NCI-H1694 (cell line): ENCODE data around the gene AMIGO1.

Experiments
- DNase-seq: peaks from one replicate; lab custom pipeline; 2025; lab: John Stamatoyannopoulos, UW

AMIGO1 gene

GRCh38 chr1:109502364-109502851 lies 7.1 kb downstream of the AMIGO1 start:
- no peak for DNase-seq

GRCh38 chr1:109501644-109502363 lies 7.7 kb downstream of the AMIGO1 start:
- no peak for DNase-seq

DNA sequence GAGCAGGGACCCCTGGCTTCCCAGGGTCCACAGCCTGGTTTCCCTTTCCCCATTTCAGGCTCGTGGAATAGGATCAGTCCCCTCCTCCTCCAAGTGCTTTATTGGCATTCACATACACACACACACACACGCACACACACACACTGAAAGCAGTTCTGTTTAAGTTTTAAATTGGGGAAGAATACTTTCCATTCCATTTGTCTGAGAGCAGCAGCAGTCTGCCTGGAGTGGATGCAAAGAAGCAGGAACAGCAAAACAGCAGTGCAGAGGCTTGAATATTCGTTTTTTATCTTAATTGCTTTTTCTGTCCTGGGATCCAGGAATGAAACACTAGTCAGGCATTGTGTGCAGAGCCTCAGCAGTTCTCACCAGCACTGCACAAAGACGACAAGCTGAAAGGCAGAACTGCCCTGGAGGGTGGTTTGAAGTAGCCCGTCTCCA lies 8.6 kb downstream of the AMIGO1 start:
- no peak for DNase-seq

- DNase-seq = peak; percentile 68
These were observed 9.6 kb downstream of the AMIGO1 start for GRCh38 chr1:109499661-109500536.

DNA sequence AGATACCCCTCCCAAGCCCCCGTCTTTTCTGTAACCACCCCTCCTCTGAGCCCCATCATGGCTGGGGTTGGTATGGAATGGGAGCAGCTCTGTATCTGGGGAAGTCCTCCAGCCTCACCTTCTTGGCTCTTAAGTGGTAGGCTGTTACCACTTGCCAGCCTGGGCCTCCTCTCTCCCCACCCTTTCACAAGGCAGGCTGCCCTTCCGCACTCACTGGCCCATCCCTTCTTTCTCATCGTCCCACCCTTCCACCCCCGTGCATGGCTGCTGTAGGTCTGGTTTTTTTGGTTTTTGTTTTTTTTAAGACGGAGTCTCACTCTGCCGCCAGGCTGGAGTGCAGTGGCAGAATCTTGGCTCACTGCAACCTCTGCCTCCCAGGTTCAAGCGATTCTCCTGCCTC lies 10.4 kb downstream of the AMIGO1 start:
- DNase-seq = no peak

GRCh38 chr1:109498161-109498801 lies 11.2 kb downstream of the AMIGO1 start:
- peak; percentile 68 for DNase-seq

DNA sequence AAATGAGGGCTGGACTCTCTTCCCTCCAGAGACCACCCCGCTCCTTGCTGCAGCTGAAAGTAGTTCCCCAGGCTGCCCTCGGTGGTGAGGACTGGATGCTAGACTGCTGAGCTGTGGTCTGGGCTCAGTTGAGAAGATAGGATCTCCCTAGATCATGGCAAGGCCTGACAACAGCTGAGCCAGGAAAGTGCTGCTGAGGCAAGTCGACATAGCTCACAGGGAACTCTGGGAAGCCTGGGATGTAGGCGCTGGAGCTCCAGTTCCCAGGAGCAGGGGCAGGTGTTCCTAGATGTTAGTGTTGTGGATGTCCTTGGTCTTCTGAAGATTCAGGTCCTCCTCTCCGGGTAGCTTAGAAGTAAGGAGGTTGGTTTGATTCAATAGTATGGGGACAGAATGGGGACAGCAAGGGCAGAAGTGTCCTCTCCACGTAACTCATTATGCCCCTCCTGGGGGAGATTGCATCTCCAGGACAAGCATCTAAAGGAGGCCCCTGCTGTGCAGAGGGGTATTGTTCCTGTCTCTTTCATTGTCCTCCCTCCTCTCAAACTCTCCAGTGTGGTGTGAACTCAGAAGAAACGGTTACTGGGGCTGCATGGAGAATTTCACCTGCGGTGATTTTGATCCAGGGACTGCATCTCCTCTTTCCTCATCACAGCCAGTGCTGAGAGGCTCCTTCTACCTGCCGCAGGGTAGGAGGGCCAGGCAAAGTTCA lies 11.9 kb downstream of the AMIGO1 start:
- DNase-seq = no peak

GRCh38 chr1:109495738-109496137 lies 13.8 kb downstream of the AMIGO1 start:
- DNase-seq = no peak

- peak; percentile 64 for DNase-seq
These were observed 15.6 kb downstream of the AMIGO1 start, which contains the start of gene CYB561D1 for GRCh38 chr1:109493805-109494539. TSS of gene CYB561D1 (plus strand) at chr1:109494094. CDS start at chr1:109494140, 46 bp downstream.

GRCh38 chr1:109493227-109493626 lies 16.3 kb downstream of the AMIGO1 start:
- no peak for DNase-seq

GRCh38 chr1:109492779-109493178 lies 16.7 kb downstream of the AMIGO1 start:
- DNase-seq = no peak

DNA sequence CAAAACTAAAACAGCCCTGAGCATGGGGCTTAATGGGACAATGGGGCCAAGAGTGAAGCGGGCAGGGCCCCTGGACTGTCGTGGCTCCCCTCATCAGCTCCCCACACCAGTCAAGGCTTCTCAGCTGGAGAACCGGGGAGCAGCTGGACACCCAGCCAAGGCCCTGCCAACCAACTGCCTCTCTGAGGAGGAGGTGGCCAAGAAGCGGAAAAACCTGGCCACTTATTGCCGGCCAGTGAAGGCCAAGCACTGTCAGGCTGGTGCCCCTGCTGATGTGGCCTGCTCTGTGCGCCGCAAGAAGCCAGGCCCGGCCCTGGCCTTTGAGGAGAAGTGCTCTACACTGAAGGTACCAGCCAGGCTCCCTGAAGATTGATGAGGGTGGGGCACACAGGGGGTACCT lies 18.2 kb downstream of the AMIGO1 start:
- DNase-seq = no peak

DNA sequence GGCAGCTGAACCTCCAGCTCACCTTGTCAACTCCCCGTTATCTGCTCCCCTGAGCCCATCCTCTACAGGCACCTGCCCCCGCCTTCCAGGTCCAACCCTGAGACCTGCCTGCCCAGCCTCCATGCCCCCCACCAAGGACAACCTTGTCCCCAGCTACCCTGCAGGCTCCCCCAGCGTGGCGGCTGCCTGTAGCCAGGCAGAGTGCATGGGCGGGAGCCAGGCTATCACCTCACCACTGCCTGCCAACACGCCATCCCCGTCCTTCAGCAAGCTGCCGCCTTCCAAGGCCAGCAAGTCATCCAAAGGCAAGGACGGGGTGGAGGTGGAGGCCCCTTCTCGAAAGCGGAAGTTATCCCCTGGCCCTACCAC lies 18.6 kb downstream of the AMIGO1 start:
- DNase-seq = no peak

DNA sequence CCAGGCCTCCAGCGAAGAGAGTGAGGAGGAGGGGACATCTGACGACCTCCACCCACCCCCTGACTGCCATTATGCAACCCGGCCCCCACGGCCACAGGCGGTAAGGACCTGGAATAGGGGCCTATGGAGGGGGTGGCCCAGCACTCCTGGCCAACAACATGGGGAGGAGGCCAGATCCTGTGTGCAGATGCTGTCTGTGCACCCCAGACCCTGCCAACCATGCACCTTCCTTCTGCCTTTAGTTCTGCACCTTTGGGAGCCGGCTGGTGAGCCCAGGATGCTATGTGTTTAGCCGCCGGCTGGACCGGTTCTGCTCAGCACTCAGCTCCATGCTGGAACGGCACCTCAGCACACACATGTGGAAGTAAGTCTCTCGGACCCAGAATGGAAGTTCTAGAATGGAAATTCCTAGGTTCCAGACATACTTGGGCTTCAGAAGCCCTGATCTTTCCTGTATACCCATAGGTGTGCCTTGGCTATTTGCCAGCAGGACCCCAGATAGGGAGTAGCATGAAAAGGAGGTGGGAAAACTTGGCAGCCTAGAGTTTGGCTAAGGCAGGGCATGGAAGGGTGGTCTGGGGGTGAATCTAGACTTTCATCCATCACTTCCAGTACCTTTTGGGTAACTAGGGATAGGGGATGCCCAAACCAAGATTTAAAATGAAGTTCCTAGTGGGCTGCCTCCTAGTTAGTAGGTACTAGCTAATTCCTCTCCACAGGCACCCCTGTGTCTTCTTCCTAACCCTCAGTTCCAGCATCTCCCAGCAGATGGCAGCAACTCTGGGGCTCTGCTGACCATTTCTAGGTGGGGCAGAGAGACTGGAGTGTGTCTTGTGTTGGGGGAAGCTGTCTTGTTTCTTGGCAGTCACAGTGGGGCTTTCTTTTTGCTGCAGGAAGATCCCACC lies 19.2 kb downstream of the AMIGO1 start:
- peak; percentile 72 for DNase-seq

DNA sequence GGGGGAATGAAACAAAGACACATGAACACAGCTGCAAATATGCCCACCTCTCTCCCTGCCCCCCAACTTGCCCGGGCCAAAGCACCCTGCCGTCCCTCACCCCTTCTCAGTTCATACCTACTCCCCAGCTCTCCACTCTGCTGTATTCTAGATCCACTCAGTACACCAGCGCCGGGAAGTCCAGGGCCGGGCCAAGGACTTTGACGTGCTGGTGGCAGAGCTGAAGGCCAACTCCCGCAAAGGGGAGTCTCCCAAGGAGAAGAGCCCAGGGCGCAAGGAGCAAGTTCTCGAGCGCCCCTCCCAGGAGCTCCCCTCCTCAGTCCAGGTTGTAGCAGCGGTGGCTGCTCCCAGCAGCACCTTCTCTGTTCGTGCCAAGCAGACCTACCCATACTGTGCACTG lies 20.8 kb downstream of the AMIGO1 start:
- no peak for DNase-seq

DNA sequence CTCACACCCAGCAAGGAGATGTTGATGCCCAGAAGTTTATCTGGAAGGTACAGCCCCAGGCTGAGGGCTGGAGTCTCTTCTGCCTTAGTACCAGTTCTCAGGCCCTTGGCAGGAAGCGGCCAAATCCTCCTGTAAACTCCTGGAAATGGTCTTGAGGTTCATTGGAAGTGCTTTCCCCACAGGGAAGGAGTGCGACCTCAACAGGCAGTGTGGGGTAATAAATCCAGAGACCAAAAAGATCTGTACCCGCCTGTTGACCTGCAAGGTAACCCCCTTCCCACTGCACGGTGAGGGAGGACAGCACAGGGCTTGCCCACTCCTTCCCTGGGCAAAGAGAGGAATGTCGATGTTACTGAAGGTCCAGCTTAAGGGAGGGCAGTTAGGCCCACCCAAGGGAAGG lies 21.3 kb downstream of the AMIGO1 start:
- no peak for DNase-seq

- DNase-seq = no peak
These were observed 22.3 kb downstream of the AMIGO1 start for GRCh38 chr1:109487261-109487660.

DNA sequence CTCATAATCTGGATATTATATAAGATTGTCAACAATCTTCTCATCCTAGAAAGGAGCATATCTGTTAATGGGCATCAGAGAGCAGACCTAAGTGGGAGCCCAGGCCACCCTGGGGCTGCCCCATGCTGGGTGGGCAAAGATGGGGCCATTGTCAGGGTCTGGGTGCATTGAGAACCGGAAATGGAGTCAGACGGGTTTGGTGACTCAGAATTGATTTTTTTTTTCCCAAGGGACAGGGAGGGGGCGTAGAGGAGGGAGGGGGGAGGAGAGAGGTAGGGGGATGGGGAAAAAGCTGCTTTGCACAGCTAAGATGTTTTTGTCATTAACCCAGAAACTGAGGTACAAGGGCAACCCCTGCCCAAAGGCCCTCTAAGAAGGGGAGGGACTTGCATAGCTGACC lies 24.5 kb downstream of the AMIGO1 start:
- no peak for DNase-seq

DNA sequence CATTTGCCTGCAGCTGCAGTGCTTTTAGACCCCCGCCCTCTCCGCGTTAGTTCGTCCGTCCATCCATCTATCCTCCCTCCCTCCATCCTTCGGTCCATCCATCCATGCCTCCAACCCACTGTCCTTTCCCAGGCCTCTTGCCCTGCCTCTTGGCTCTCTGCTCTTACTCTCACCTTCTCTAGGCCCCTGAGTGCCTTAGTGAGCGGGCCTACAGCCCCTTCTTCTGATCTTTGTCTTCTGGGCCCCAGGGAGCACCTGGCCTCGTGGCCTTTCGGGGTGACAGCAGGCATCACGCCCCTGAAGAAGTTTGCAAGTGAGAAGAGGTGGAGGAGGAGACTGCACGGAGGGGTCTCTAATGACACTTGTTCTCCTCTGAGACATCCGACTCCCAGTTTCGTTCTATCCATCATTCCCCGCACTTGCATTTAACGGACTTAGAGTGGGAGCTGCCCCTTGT lies 25.0 kb downstream of the AMIGO1 start:
- DNase-seq = no peak
